Sigmoid colon (tissue), 4 donors: ENCODE results near the gene CNOT10.

Experiments used
- POLR2A ChIP-seq, 2 donors: fragments of 450-650 bp; IDR thresholded peaks; one replicate each; pipeline ENCODE4 v1.6.1; 2016; ENCODE audit warnings: antibody characterized with exemption in 2 of 2, mild to moderate bottlenecking in 2 of 2, moderate library complexity in 2 of 2
- POLR2AphosphoS5 ChIP-seq, 4 donors: sonication (generic); formaldehyde crosslinking; IDR thresholded peaks; one replicate each; pipeline ENCODE4 v1.6.1; 2017; ENCODE audit warnings: antibody characterized with exemption in 4 of 4
- TF ChIP-seq, protein P1 (sequence below), 4 experiments: fragments of 450-650 bp in 3 of 4; fragments of 200-600 bp in 1 of 4; IDR thresholded peaks; one replicate each; pipeline ENCODE4 v1.5.1; 2016 to 2019; ENCODE audit warnings: antibody characterized with exemption in 4 of 4, mild to moderate bottlenecking in 3 of 4, moderate library complexity in 2 of 4

DNA sequence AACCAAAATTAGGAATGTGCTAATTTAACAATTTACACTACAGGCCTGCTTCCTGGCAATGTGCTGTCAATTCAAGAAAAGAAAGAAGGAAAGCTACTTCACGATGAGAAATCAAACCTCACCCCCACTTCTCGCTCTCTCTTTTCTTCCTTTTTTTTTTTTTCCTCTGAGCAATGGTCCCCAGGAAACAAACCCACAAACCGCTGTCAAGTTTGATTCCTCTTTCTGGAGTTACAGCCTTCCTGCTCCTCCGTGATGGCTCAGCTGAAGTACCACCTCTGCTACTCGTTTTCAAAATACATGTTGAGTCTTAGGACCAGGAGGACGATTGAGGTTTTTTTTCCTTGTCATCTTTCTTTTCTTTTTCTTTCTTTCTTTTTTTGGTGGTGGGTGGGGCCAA, 129.4 kb downstream of the CNOT10 start:
- TF ChIP-seq, protein P1, sequence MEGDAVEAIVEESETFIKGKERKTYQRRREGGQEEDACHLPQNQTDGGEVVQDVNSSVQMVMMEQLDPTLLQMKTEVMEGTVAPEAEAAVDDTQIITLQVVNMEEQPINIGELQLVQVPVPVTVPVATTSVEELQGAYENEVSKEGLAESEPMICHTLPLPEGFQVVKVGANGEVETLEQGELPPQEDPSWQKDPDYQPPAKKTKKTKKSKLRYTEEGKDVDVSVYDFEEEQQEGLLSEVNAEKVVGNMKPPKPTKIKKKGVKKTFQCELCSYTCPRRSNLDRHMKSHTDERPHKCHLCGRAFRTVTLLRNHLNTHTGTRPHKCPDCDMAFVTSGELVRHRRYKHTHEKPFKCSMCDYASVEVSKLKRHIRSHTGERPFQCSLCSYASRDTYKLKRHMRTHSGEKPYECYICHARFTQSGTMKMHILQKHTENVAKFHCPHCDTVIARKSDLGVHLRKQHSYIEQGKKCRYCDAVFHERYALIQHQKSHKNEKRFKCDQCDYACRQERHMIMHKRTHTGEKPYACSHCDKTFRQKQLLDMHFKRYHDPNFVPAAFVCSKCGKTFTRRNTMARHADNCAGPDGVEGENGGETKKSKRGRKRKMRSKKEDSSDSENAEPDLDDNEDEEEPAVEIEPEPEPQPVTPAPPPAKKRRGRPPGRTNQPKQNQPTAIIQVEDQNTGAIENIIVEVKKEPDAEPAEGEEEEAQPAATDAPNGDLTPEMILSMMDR (IDR thresholded peaks at IDR 0.05), result no peak
- no peak for TF ChIP-seq POLR2A (IDR thresholded peaks at IDR 0.05)
- no peak for TF ChIP-seq POLR2AphosphoS5 (IDR thresholded peaks at IDR 0.05)
